T-helper 17 cell (primary cell): Measurements from ENCODE around the gene IREB2. TPM values are rescaled to one million over a fixed set of nuclear protein-coding genes. Genes with fewer than 3 reads are reported as not detected.
A peak's percentile ranks its signal among the peaks of the same experiment; 100 is the strongest.
"Not testable (repeated sequence)": the region's sequence is repeated elsewhere in the genome, so short reads cannot be mapped to it uniquely, and the experiment has no call there.

Source experiments
- ATAC-seq: fragments of 150-1000 bp; cut with Tn5 transposase; 2 replicates; pipeline ENCODE4 v1.10.0; 2021; ENCODE audit warnings: mild to moderate bottlenecking, moderate library complexity
- DNase-seq, 3 donors: peaks; one replicate each; pipeline versions ENCODE4 v3.0.0 to v3.0.0-alpha.2; 2020 to 2021
- H3K9me3 ChIP-seq: one replicate; pipeline ENCODE4 v1.7.0; 2013; ENCODE audit warnings: low read length, mild to moderate bottlenecking; ENCODE audit not compliant: control insufficient read depth, poor library complexity, severe bottlenecking
- H3K27ac Mint-ChIP-seq: one replicate; pipeline ENCODE4 v1.8.0; 2022; ENCODE audit warnings: mild to moderate bottlenecking, moderate library complexity, mixed read lengths
- H3K27me3 Mint-ChIP-seq: one replicate; pipeline ENCODE4 v1.8.0; 2022; ENCODE audit warnings: mixed read lengths
- H3K36me3 Mint-ChIP-seq: one replicate; pipeline ENCODE4 v1.8.0; 2022; ENCODE audit warnings: low read depth, mixed read lengths
- H3K4me1 Mint-ChIP-seq: one replicate; pipeline ENCODE4 v1.8.0; 2022; ENCODE audit warnings: mild to moderate bottlenecking, mixed read lengths
- H3K4me3 Mint-ChIP-seq: one replicate; pipeline ENCODE4 v1.8.0; 2022; ENCODE audit warnings: mild to moderate bottlenecking, moderate library complexity, mixed read lengths
- total RNA-seq, 4 donors: library from RNA in 2 of 4; stranded (reverse) in 2 of 4; gene quantifications; one replicate each; pipeline ENCODE4 v1.2.3 and lab custom pipeline; 2022 to 2026

IREB2 gene
- total RNA-seq, 2 donors from 2014 or later, result 51.9 to 56.3 TPM

GRCh38 chr15:78429477-78429876 is 8.5 kb upstream of the IREB2 start:
- H3K9me3 ChIP-seq, result no peaks in the 10 kb centered on the region
- no peak overlapping the region for H3K27ac Mint-ChIP-seq
- no peak overlapping the region for H3K4me3 Mint-ChIP-seq
- H3K36me3 Mint-ChIP-seq, result peaks cover 3% of the 10 kb centered on the region
- DNase-seq, result no peak
- peaks cover 13% of the 10 kb centered on the region for H3K27me3 Mint-ChIP-seq
- peaks cover 22% of the 10 kb centered on the region for H3K4me1 Mint-ChIP-seq
- no peak for ATAC-seq

DNA sequence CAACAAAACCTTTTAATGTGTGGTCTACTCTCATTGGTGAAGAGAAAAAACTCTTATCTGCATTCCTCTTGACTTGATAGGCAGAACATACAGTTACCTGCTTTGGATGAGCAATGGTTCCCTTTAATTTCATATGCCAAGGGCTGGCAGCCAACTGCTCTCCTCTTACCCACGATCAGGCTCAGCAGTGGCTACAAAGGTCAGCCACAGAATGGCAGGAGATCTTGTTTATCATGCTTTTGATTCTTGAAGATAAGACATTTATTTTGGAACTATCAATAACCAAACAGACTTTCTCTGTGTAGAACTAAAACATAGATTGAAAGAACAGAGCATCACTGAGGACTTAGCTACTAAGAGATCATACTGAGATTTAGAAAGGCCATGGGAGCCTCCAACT is 6.1 kb upstream of the IREB2 start:
- Mint-ChIP-seq H3K27me3 (peaks cover 13% of the 10 kb centered on the region), H3K4me1 (peaks cover 10% of the 10 kb centered on the region), H3K36me3 (peaks cover 3% of the 10 kb centered on the region), H3K4me3 (no peak overlapping the region), H3K27ac (no peak overlapping the region)
- DNase-seq (no peak), ATAC-seq (no peak)
- H3K9me3 ChIP-seq, result no peaks in the 10 kb centered on the region

GRCh38 chr15:78432664-78433063 is 5.4 kb upstream of the IREB2 start:
- H3K27ac Mint-ChIP-seq, result no peak overlapping the region
- peaks cover 13% of the 10 kb centered on the region for H3K27me3 Mint-ChIP-seq
- peaks cover 14% of the 10 kb centered on the region for H3K4me1 Mint-ChIP-seq
- peaks cover 3% of the 10 kb centered on the region for H3K36me3 Mint-ChIP-seq
- H3K4me3 Mint-ChIP-seq, result no peak overlapping the region
- no peaks in the 10 kb centered on the region for H3K9me3 ChIP-seq
- ATAC-seq (no peak), DNase-seq (no peak)

DNA sequence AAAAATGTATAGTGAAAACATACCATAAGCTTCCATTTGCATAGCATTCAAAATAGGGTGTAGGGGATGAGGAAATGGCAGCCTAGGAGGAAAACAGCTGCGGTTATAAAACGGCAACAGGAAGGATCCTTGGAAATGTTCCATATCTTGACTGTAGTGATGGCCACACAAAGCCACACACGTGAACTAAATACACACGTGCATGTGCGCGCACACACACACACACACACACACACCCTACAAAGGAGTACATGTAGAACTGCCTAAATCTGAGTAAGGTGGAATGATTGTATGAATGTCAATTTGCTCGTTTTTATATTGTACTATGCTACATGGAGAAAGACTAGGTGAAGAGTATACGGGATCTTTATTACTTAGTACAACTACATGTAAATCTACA is 3.9 kb upstream of the IREB2 start:
- ATAC-seq (no peak), DNase-seq (no peak)
- H3K27ac Mint-ChIP-seq, result no peak overlapping the region
- peaks cover 3% of the 10 kb centered on the region for H3K36me3 Mint-ChIP-seq
- peaks cover 13% of the 10 kb centered on the region for H3K27me3 Mint-ChIP-seq
- H3K4me3 Mint-ChIP-seq, result no peak overlapping the region
- H3K9me3 ChIP-seq, result no peaks in the 10 kb centered on the region
- H3K4me1 Mint-ChIP-seq, result peaks cover 18% of the 10 kb centered on the region

GRCh38 chr15:78434711-78435110 is 3.3 kb upstream of the IREB2 start:
- not testable (repeated sequence) for H3K27ac Mint-ChIP-seq, H3K27me3 Mint-ChIP-seq, DNase-seq, H3K4me3 Mint-ChIP-seq, H3K9me3 ChIP-seq, H3K36me3 Mint-ChIP-seq, ATAC-seq
- H3K4me1 Mint-ChIP-seq, result peaks cover 18% of the 10 kb centered on the region

- Mint-ChIP-seq H3K27ac (peak overlapping the region; percentile 97), H3K4me3 (peak overlapping the region; percentile 98), H3K4me1 (peaks cover 26% of the 10 kb centered on the region), H3K36me3 (no peaks in the 10 kb centered on the region), H3K27me3 (no peaks in the 10 kb centered on the region)
- DNase-seq (no peak), ATAC-seq (no peak)
- no peaks in the 10 kb centered on the region for H3K9me3 ChIP-seq
Measured at GRCh38 chr15:78437107-78437761, 782 bp upstream of the IREB2 start.

- Mint-ChIP-seq H3K27me3 (no peaks in the 10 kb centered on the region), H3K27ac (peak overlapping the region; percentile 97), H3K4me3 (peak overlapping the region; percentile 98), H3K36me3 (peaks cover 3% of the 10 kb centered on the region), H3K4me1 (peaks cover 34% of the 10 kb centered on the region)
- no peaks in the 10 kb centered on the region for H3K9me3 ChIP-seq
- ATAC-seq, result no peak
- DNase-seq, result no peak
Measured at GRCh38 chr15:78438619-78439285, 736 bp downstream of the IREB2 start.

- H3K9me3 ChIP-seq, result no peaks in the 10 kb centered on the region
- Mint-ChIP-seq H3K4me3 (peak overlapping the region; percentile 39), H3K27ac (peak overlapping the region; percentile 29), H3K36me3 (peaks cover 3% of the 10 kb centered on the region), H3K27me3 (no peaks in the 10 kb centered on the region), H3K4me1 (peaks cover 44% of the 10 kb centered on the region)
- ATAC-seq (no peak), DNase-seq (no peak)
Measured at GRCh38 chr15:78440375-78441373, 2.7 kb downstream of the IREB2 start.

GRCh38 chr15:78444255-78444654 is 6.2 kb downstream of the IREB2 start:
- no peak for ATAC-seq
- Mint-ChIP-seq H3K4me1 (peaks cover 52% of the 10 kb centered on the region), H3K27ac (no peak overlapping the region), H3K4me3 (peak overlapping the region; percentile 39), H3K36me3 (peaks cover 8% of the 10 kb centered on the region), H3K27me3 (no peaks in the 10 kb centered on the region)
- DNase-seq, result no peak
- no peaks in the 10 kb centered on the region for H3K9me3 ChIP-seq

GRCh38 chr15:78445875-78446274 is 7.9 kb downstream of the IREB2 start:
- ATAC-seq, result no peak
- no peak for DNase-seq
- H3K36me3 Mint-ChIP-seq, result peaks cover 8% of the 10 kb centered on the region
- no peak overlapping the region for H3K4me3 Mint-ChIP-seq
- no peaks in the 10 kb centered on the region for H3K9me3 ChIP-seq
- H3K4me1 Mint-ChIP-seq, result peaks cover 55% of the 10 kb centered on the region
- H3K27ac Mint-ChIP-seq, result peak overlapping the region; percentile 89
- no peaks in the 10 kb centered on the region for H3K27me3 Mint-ChIP-seq

DNA sequence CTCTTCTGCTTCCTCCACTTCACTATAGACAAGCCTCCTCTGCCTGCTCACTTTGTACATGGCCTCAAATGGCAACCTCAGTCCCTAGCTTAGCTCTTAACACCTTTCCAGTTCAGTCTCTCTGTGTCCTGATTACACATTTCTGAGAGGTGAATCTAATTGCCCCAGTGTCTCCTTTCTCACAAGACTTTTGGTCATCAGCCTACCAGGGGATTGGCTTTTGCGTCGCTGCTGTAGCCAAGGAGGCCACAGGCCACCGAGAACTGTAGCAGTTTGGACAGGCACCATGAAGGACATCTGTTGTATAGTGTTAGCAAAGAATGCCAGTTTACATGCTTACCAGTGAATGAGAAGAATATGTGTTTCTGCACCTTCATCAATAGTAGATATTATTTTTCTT is 8.5 kb downstream of the IREB2 start:
- Mint-ChIP-seq H3K4me3 (no peak overlapping the region), H3K4me1 (peaks cover 51% of the 10 kb centered on the region), H3K27ac (peak overlapping the region; percentile 29), H3K27me3 (no peaks in the 10 kb centered on the region), H3K36me3 (peaks cover 8% of the 10 kb centered on the region)
- no peaks in the 10 kb centered on the region for H3K9me3 ChIP-seq
- DNase-seq (no peak), ATAC-seq (no peak)

- DNase-seq (no peak), ATAC-seq (no peak)
- no peak overlapping the region for H3K4me3 Mint-ChIP-seq
- H3K4me1 Mint-ChIP-seq, result peaks cover 59% of the 10 kb centered on the region
- H3K9me3 ChIP-seq, result no peaks in the 10 kb centered on the region
- H3K36me3 Mint-ChIP-seq, result peaks cover 8% of the 10 kb centered on the region
- H3K27me3 Mint-ChIP-seq, result no peaks in the 10 kb centered on the region
- H3K27ac Mint-ChIP-seq, result peak overlapping the region; percentile 34
Measured at GRCh38 chr15:78448441-78449219, 10.6 kb downstream of the IREB2 start.
